ENCODE measurements around the gene PTP4A1. TPM values are rescaled to one million over a fixed set of nuclear protein-coding genes. Genes with fewer than 3 reads are reported as not detected.

PTP4A1 gene
- total and polyA plus RNA-seq, 2 of the 13 experiments (the other 11 are each of a cell fraction or from before 2014, with no cell fraction given) = 141 to 376 TPM

DNA sequence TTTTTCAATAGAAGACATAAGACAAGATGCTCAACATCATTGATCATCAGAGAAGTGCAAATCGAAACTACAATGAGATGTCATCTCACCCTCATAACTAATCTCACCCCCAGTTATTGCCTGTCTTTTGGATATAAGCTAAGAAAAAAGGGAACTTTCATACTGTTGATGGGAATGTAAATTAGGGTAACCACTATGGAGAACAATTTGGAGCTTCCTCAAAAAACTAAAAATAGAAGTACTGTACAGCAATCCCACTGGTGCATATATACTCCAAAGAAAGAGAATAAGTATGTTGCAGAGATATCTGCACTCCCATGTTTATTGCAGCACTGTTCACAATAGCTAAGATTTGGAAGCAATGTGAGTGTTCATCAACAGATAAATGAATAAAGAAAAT lies 37.0 kb downstream of the PTP4A1 start:
- FAIRE-seq = no peak
- H3K36me3 ChIP-seq (replicated peaks in 1 of 2; ENCODE audit: control insufficient read depth in 1 of 2, insufficient read depth in 2 of 2, low read length in 2 of 2) = no peaks in the 10 kb centered on the region
- H3K4me1 ChIP-seq (ENCODE audit: insufficient read depth, low read length) = no peaks in the 10 kb centered on the region
- CTCF ChIA-PET (ENCODE audit: low intra/inter-chr PET ratio, low total read pairs) = no interaction called here
- no peaks in the 10 kb centered on the region for H3K79me2 ChIP-seq (ENCODE audit: insufficient read depth, low read length)
- no peaks in the 10 kb centered on the region for H4K20me1 ChIP-seq (ENCODE audit: insufficient read depth, low read length)
- H3K4me2 ChIP-seq (ENCODE audit: low read depth, low read length) = no peak overlapping the region
- no TSS peak for BruUV-seq (replicated peaks)
- POLR2A ChIA-PET = interaction anchor here (1.9 kb wide), 1 partner anchor 26 kb away, joined by 8 read pairs; the partner anchor contains the start of gene PHF3
- no peak for TF ChIP-seq IKZF1 (IDR thresholded peaks at IDR 0.05)
- TF ChIP-seq GPN1 (CRISPR knock-in tag; IDR thresholded peaks at IDR 0.05; ENCODE audit: borderline replicate concordance) = no peak
- TF ChIP-seq FOXM1 (CRISPR knock-in tag; IDR thresholded peaks at IDR 0.05) = no peak
- no peak overlapping the region for H3K4me3 ChIP-seq (replicated peaks in 1 of 3; ENCODE audit: insufficient read depth in 1 of 3, low read depth in 2 of 3, low read length in 3 of 3)
- no peaks in the 10 kb centered on the region; a peak in 1 of 5 replicates for H3K27me3 ChIP-seq (ENCODE audit: control insufficient read depth in 1 of 2, insufficient read depth in 2 of 2, low read length in 2 of 2)
- H2AFZ ChIP-seq (ENCODE audit: low read length) = no peak overlapping the region
- no peak overlapping the region for H3K9ac ChIP-seq (ENCODE audit: insufficient read depth, low read depth, low read length)
- no peaks in the 10 kb centered on the region for H3K9me3 ChIP-seq (ENCODE audit: low read length)
- H3K27ac ChIP-seq (ENCODE audit: extremely low read length, insufficient read depth, low read length) = no peak overlapping the region
- in situ Hi-C loops (cut with HindIII; ENCODE audit: extremely low pct_ligation_motif_present, low pct_unique_long_range_greater_than_20kb) (no loop called here), intact Hi-C loops (cut with micrococcal nuclease; ENCODE audit: unreplicated experiment) (no loop called here)
- no peak for ATAC-seq
- 3% methylated on average over 1 of the region's 1 CpG for WGBS (ENCODE audit: low lambda C conversion rate)
- no peak for DNase-seq (ENCODE audit: low spot score)

- no peak for TF ChIP-seq ATF2 (CRISPR knock-in tag; IDR thresholded peaks at IDR 0.05)
- TF ChIP-seq ETV6 (CRISPR knock-in tag; conservative IDR thresholded peaks at IDR 0.05) = no peak
- no peak for TF ChIP-seq CCAR2 (optimal IDR thresholded peaks at IDR 0.05; ENCODE audit: low read depth, low read length)
- no peak for TF ChIP-seq ZNF619 (CRISPR knock-in tag; IDR thresholded peaks at IDR 0.05)
- TF ChIP-seq ZNF230 (CRISPR knock-in tag; IDR thresholded peaks at IDR 0.05) = no peak
- TF ChIP-seq ZNF75D (CRISPR knock-in tag; IDR thresholded peaks at IDR 0.05; ENCODE audit: borderline replicate concordance) = no peak
- no peak for TF ChIP-seq SMAD3 (CRISPR knock-in tag; IDR thresholded peaks at IDR 0.05)
- TF ChIP-seq, protein P1, sequence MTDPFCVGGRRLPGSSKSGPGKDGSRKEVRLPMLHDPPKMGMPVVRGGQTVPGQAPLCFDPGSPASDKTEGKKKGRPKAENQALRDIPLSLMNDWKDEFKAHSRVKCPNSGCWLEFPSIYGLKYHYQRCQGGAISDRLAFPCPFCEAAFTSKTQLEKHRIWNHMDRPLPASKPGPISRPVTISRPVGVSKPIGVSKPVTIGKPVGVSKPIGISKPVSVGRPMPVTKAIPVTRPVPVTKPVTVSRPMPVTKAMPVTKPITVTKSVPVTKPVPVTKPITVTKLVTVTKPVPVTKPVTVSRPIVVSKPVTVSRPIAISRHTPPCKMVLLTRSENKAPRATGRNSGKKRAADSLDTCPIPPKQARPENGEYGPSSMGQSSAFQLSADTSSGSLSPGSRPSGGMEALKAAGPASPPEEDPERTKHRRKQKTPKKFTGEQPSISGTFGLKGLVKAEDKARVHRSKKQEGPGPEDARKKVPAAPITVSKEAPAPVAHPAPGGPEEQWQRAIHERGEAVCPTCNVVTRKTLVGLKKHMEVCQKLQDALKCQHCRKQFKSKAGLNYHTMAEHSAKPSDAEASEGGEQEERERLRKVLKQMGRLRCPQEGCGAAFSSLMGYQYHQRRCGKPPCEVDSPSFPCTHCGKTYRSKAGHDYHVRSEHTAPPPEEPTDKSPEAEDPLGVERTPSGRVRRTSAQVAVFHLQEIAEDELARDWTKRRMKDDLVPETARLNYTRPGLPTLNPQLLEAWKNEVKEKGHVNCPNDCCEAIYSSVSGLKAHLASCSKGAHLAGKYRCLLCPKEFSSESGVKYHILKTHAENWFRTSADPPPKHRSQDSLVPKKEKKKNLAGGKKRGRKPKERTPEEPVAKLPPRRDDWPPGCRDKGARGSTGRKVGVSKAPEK (CRISPR knock-in tag; IDR thresholded peaks at IDR 0.05; ENCODE audit: borderline replicate concordance) = no peak
- no peak for TF ChIP-seq SAP130 (CRISPR knock-in tag; IDR thresholded peaks at IDR 0.05; ENCODE audit: low read depth)
- no peak for TF ChIP-seq ZNF639 (CRISPR knock-in tag; conservative IDR thresholded peaks at IDR 0.05)
- intact Hi-C loops (cut with micrococcal nuclease; ENCODE audit: unreplicated experiment) (no loop called here), in situ Hi-C loops (cut with HindIII; ENCODE audit: extremely low pct_ligation_motif_present, low pct_unique_long_range_greater_than_20kb) (no loop called here)
- no peak for DNase-seq (ENCODE audit: low spot score)
- POLR2A ChIA-PET = interaction anchor here (1.1 kb wide), 1 partner anchor 12 kb away, joined by 3 read pairs; no protein-coding TSS in a partner anchor
- no peak overlapping the region for H3K9ac ChIP-seq (ENCODE audit: insufficient read depth, low read depth, low read length)
- H3K4me2 ChIP-seq (ENCODE audit: low read depth, low read length) = no peak overlapping the region
- CTCF ChIA-PET (ENCODE audit: low intra/inter-chr PET ratio, low total read pairs) = no interaction called here
- no peaks in the 10 kb centered on the region for H3K9me3 ChIP-seq (ENCODE audit: low read length)
- H2AFZ ChIP-seq (ENCODE audit: low read length) = no peak overlapping the region
- 2% methylated on average over 1 of the region's 1 CpG for WGBS (ENCODE audit: low lambda C conversion rate)
- no peak for ATAC-seq
- H3K79me2 ChIP-seq (ENCODE audit: insufficient read depth, low read length) = no peaks in the 10 kb centered on the region
- no peak overlapping the region for H3K4me3 ChIP-seq (replicated peaks in 1 of 3; ENCODE audit: insufficient read depth in 1 of 3, low read depth in 2 of 3, low read length in 3 of 3)
- H4K20me1 ChIP-seq (ENCODE audit: insufficient read depth, low read length) = no peaks in the 10 kb centered on the region
- no peak for FAIRE-seq
- no peaks in the 10 kb centered on the region; a peak in 1 of 5 replicates for H3K27me3 ChIP-seq (ENCODE audit: control insufficient read depth in 1 of 2, insufficient read depth in 2 of 2, low read length in 2 of 2)
- no peak overlapping the region for H3K27ac ChIP-seq (ENCODE audit: extremely low read length, insufficient read depth, low read length)
- BruUV-seq (replicated peaks) = no TSS peak
- no peaks in the 10 kb centered on the region for H3K36me3 ChIP-seq (replicated peaks in 1 of 2; ENCODE audit: control insufficient read depth in 1 of 2, insufficient read depth in 2 of 2, low read length in 2 of 2)
- no peaks in the 10 kb centered on the region for H3K4me1 ChIP-seq (ENCODE audit: insufficient read depth, low read length)
These were observed 38.7 kb downstream of the PTP4A1 start for GRCh38 chr6:63610944-63611343.
